GM06990 (cell line): ENCODE results near the gene SRD5A1.

Source experiments
- DNase-seq: peaks from one replicate; pipeline ENCODE4 v3.0.0-alpha.2; 2011; ENCODE audit not compliant: insufficient read length; ENCODE audit errors: extremely low read depth
- H3K27me3 ChIP-seq: replicated peaks from 2 replicates; pipeline ENCODE4 v1.6.0; 2011; ENCODE audit warnings: low read length; ENCODE audit not compliant: control insufficient read depth, insufficient read depth
- H3K36me3 ChIP-seq: 2 replicates; pipeline ENCODE4 v1.5.1; 2011; ENCODE audit warnings: low read length; ENCODE audit not compliant: control insufficient read depth, insufficient read depth
- H3K4me3 ChIP-seq: replicated peaks from 2 replicates; pipeline ENCODE4 v1.5.1; 2011; ENCODE audit warnings: low read depth, mild to moderate bottlenecking, control low read depth, low read length
- CTCF ChIP-seq: IDR thresholded peaks from 2 replicates; pipeline ENCODE4 v1.5.1; 2011; ENCODE audit warnings: low read length, control low read depth, mild to moderate bottlenecking, inconsistent platforms; ENCODE audit not compliant: insufficient read depth, poor library complexity, severe bottlenecking

Gene SRD5A1

GRCh38 chr5:6634788-6635430, 1.7 kb downstream of the SRD5A1 start:
- no peak for DNase-seq
- Histone ChIP-seq H3K36me3 (peaks cover 5% of the 10 kb centered on the region), H3K4me3 (peak overlapping the region; percentile 97), H3K27me3 (no peaks in the 10 kb centered on the region)
- TF ChIP-seq CTCF, result no peak

- TF ChIP-seq CTCF, result no peak
- no peak overlapping the region for H3K4me3 ChIP-seq
- peaks cover 1% of the 10 kb centered on the region for H3K36me3 ChIP-seq
- no peaks in the 10 kb centered on the region for H3K27me3 ChIP-seq
- no peak for DNase-seq
Observed at GRCh38 chr5:6636293-6636692, 3.1 kb downstream of the SRD5A1 start.

DNA sequence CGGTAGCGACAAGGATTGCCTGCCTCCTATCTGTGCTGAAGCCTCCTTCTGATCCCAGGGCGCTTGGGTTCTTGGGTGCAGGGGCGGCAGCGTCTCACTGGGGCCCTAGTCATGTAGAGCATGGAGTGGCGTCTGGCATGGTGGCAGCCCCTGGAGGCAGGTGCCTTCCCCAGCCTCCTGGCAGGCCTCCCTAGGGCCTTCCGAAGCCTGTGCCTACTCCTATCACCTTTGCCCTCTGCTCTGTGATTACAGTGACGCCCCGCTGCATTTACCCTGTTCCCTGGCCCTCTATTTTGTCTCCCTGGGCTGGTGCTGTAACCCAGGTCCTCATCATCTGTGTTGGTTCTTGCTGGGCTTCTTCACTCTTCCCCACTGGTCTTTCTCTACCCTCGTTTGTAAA, 3.8 kb downstream of the SRD5A1 start:
- no peak for TF ChIP-seq CTCF
- DNase-seq, result no peak

DNA sequence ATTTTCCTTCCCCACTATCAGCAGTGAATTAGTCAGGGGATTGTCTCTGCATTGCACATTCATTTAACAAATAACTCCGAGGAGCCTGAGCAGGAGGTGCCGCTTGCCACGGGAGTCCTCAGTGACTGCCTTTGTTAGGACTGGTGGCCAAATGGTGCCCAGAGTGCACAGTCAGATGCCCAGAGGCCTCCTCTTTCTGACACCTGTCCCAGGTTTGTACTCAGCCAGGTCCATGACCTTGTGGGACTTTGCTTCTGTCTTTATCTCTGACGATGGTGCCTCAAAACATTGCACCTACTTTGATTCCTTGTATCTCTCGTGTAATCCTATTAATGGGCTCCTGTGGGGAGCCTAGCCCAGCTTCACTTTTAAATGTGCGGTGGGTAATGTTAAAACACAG, 4.3 kb downstream of the SRD5A1 start:
- no peak for DNase-seq
- Histone ChIP-seq H3K27me3 (no peaks in the 10 kb centered on the region), H3K4me3 (no peak overlapping the region), H3K36me3 (no peaks in the 10 kb centered on the region; the same call in 1 of the 2 replicates)
- TF ChIP-seq CTCF, result no peak

More for the DNA sequence above, 3.8 kb downstream of the SRD5A1 start:
- H3K27me3 ChIP-seq, result no peaks in the 10 kb centered on the region
- H3K4me3 ChIP-seq, result no peak overlapping the region
- H3K36me3 ChIP-seq, result no peaks in the 10 kb centered on the region; the same call in 1 of the 2 replicates

GRCh38 chr5:6638236-6638635, 5.0 kb downstream of the SRD5A1 start:
- no peak for TF ChIP-seq CTCF
- H3K36me3 ChIP-seq, result no peaks in the 10 kb centered on the region; the same call in 1 of the 2 replicates

GRCh38 chr5:6642655-6643054, 9.4 kb downstream of the SRD5A1 start:
- DNase-seq, result no peak
- no peak for TF ChIP-seq CTCF
- Histone ChIP-seq H3K27me3 (no peaks in the 10 kb centered on the region), H3K4me3 (no peak overlapping the region), H3K36me3 (peaks cover 2% of the 10 kb centered on the region)

More at GRCh38 chr5:6638236-6638635, 5.0 kb downstream of the SRD5A1 start:
- no peak for DNase-seq
- no peaks in the 10 kb centered on the region for H3K27me3 ChIP-seq
- H3K4me3 ChIP-seq, result no peak overlapping the region
